ENCODE measurements around the gene ATRNL1.
"Not testable (repeated sequence)": the region's sequence is repeated elsewhere in the genome, so short reads cannot be mapped to it uniquely, and the experiment has no call there.

ATRNL1 gene

GRCh38 chr10:115222039-115222438 lies 128.9 kb downstream of the ATRNL1 start:
- H4K5ac ChIP-seq (ENCODE audit: low read length) = no peak overlapping the region
- H3K79me2 ChIP-seq (ENCODE audit: control insufficient read depth, insufficient read depth, low read length) = no peaks in the 10 kb centered on the region
- H3K4me2 ChIP-seq (ENCODE audit: low read length) = no peak overlapping the region
- H2BK5ac ChIP-seq (ENCODE audit: low read length) = no peak overlapping the region
- H3K18ac ChIP-seq (ENCODE audit: low read length) = no peak overlapping the region
- H3K36me3 ChIP-seq (ENCODE audit: control insufficient read depth, insufficient read depth, low read length) = no peaks in the 10 kb centered on the region
- no peaks in the 10 kb centered on the region for H3K4me1 ChIP-seq (ENCODE audit: control insufficient read depth, low read depth, low read length)
- no peak overlapping the region for H3K56ac ChIP-seq (ENCODE audit: low read length)
- H3K27me3 ChIP-seq (ENCODE audit: insufficient read depth, low read length, poor library complexity) = no peaks in the 10 kb centered on the region
- no peak overlapping the region for H2AK5ac ChIP-seq (ENCODE audit: low read length)
- H3K4ac ChIP-seq (ENCODE audit: low read depth, low read length) = no peak overlapping the region
- DNase-seq = no peak
- no peak overlapping the region for H3K9ac ChIP-seq (ENCODE audit: low read length)
- no peak overlapping the region for H2BK120ac ChIP-seq (ENCODE audit: low read depth, low read length)
- H4K8ac ChIP-seq (ENCODE audit: low read depth, low read length) = no peak overlapping the region
- H3K79me1 ChIP-seq (ENCODE audit: low read length) = no peaks in the 10 kb centered on the region
- H3K23ac ChIP-seq (ENCODE audit: low read length) = no peak overlapping the region
- no peak overlapping the region for H3K4me3 ChIP-seq (ENCODE audit: low read length)
- no peak overlapping the region for H3K27ac ChIP-seq (ENCODE audit: low read depth, low read length)
- no peak overlapping the region for H2BK15ac ChIP-seq (replicated peaks; ENCODE audit: low read depth)

GRCh38 chr10:115239761-115240160 lies 146.6 kb downstream of the ATRNL1 start:
- WGBS (ENCODE audit: extremely low coverage, insufficient coverage, low lambda C conversion rate) = no CpG with 5 or more reads among the region's 2 CpGs

GRCh38 chr10:115250784-115251183 lies 157.6 kb downstream of the ATRNL1 start:
- Histone ChIP-seq H3K79me1 (ENCODE audit: low read length) (no peaks in the 10 kb centered on the region), H3K9ac (ENCODE audit: low read length) (no peak overlapping the region), H3K56ac (ENCODE audit: low read length) (no peak overlapping the region), H3K18ac (ENCODE audit: low read length) (no peak overlapping the region), H3K4me3 (ENCODE audit: low read length) (no peak overlapping the region), H4K8ac (ENCODE audit: low read depth, low read length) (no peak overlapping the region), H4K5ac (ENCODE audit: low read length) (no peak overlapping the region), H3K27ac (ENCODE audit: low read depth, low read length) (no peak overlapping the region), H2BK15ac (replicated peaks; ENCODE audit: low read depth) (no peak overlapping the region), H2BK5ac (ENCODE audit: low read length) (no peak overlapping the region), H3K36me3 (ENCODE audit: control insufficient read depth, insufficient read depth, low read length) (no peaks in the 10 kb centered on the region), H3K4me1 (ENCODE audit: control insufficient read depth, low read depth, low read length) (no peaks in the 10 kb centered on the region), H3K4me2 (ENCODE audit: low read length) (no peak overlapping the region), H3K79me2 (ENCODE audit: control insufficient read depth, insufficient read depth, low read length) (no peaks in the 10 kb centered on the region), H2BK120ac (ENCODE audit: low read depth, low read length) (no peak overlapping the region), H3K4ac (ENCODE audit: low read depth, low read length) (no peak overlapping the region), H3K27me3 (ENCODE audit: insufficient read depth, low read length, poor library complexity) (no peaks in the 10 kb centered on the region), H3K23ac (ENCODE audit: low read length) (no peak overlapping the region), H2AK5ac (ENCODE audit: low read length) (no peak overlapping the region)
- no peak for DNase-seq
- no CpG with 5 or more reads among the region's 3 CpGs for WGBS (ENCODE audit: extremely low coverage, insufficient coverage, low lambda C conversion rate)

More at GRCh38 chr10:115239761-115240160, 146.6 kb downstream of the ATRNL1 start:
- Histone ChIP-seq H3K56ac (ENCODE audit: low read length) (no peak overlapping the region), H2BK5ac (ENCODE audit: low read length) (no peak overlapping the region), H3K27me3 (ENCODE audit: insufficient read depth, low read length, poor library complexity) (no peaks in the 10 kb centered on the region), H3K36me3 (ENCODE audit: control insufficient read depth, insufficient read depth, low read length) (no peaks in the 10 kb centered on the region), H3K79me1 (ENCODE audit: low read length) (no peaks in the 10 kb centered on the region), H3K79me2 (ENCODE audit: control insufficient read depth, insufficient read depth, low read length) (no peaks in the 10 kb centered on the region), H3K4me2 (ENCODE audit: low read length) (no peak overlapping the region), H4K5ac (ENCODE audit: low read length) (no peak overlapping the region), H3K18ac (ENCODE audit: low read length) (no peak overlapping the region), H3K4me3 (ENCODE audit: low read length) (no peak overlapping the region), H2AK5ac (ENCODE audit: low read length) (no peak overlapping the region), H3K4ac (ENCODE audit: low read depth, low read length) (no peak overlapping the region), H2BK120ac (ENCODE audit: low read depth, low read length) (no peak overlapping the region), H3K23ac (ENCODE audit: low read length) (no peak overlapping the region), H3K9ac (ENCODE audit: low read length) (no peak overlapping the region), H3K4me1 (ENCODE audit: control insufficient read depth, low read depth, low read length) (no peaks in the 10 kb centered on the region), H4K8ac (ENCODE audit: low read depth, low read length) (no peak overlapping the region), H3K27ac (ENCODE audit: low read depth, low read length) (no peak overlapping the region), H2BK15ac (replicated peaks; ENCODE audit: low read depth) (no peak overlapping the region)
- DNase-seq = no peak

- H3K79me2 ChIP-seq (ENCODE audit: control insufficient read depth, insufficient read depth, low read length); H4K5ac ChIP-seq (ENCODE audit: low read length); H3K36me3 ChIP-seq (ENCODE audit: control insufficient read depth, insufficient read depth, low read length); H3K4ac ChIP-seq (ENCODE audit: low read depth, low read length); H3K56ac ChIP-seq (ENCODE audit: low read length); H3K23ac ChIP-seq (ENCODE audit: low read length); H2BK5ac ChIP-seq (ENCODE audit: low read length); H3K27me3 ChIP-seq (ENCODE audit: insufficient read depth, low read length, poor library complexity); H3K79me1 ChIP-seq (ENCODE audit: low read length); H3K4me1 ChIP-seq (ENCODE audit: control insufficient read depth, low read depth, low read length); H3K4me2 ChIP-seq (ENCODE audit: low read length); H3K4me3 ChIP-seq (ENCODE audit: low read length); H4K8ac ChIP-seq (ENCODE audit: low read depth, low read length); DNase-seq; H3K18ac ChIP-seq (ENCODE audit: low read length); H2AK5ac ChIP-seq (ENCODE audit: low read length); H2BK15ac ChIP-seq (replicated peaks; ENCODE audit: low read depth); H3K27ac ChIP-seq (ENCODE audit: low read depth, low read length); H3K9ac ChIP-seq (ENCODE audit: low read length); H2BK120ac ChIP-seq (ENCODE audit: low read depth, low read length): not testable (repeated sequence)
- no CpG with 5 or more reads among the region's 1 CpG for WGBS (ENCODE audit: extremely low coverage, insufficient coverage, low lambda C conversion rate)
These were observed 160.6 kb downstream of the ATRNL1 start for GRCh38 chr10:115253765-115254164.

- Histone ChIP-seq H3K4me1 (ENCODE audit: control insufficient read depth, low read depth, low read length) (no peaks in the 10 kb centered on the region), H3K56ac (ENCODE audit: low read length) (no peak overlapping the region), H3K9ac (ENCODE audit: low read length) (no peak overlapping the region), H4K5ac (ENCODE audit: low read length) (no peak overlapping the region), H3K4me3 (ENCODE audit: low read length) (no peak overlapping the region), H3K27ac (ENCODE audit: low read depth, low read length) (no peak overlapping the region), H2AK5ac (ENCODE audit: low read length) (no peak overlapping the region), H3K27me3 (ENCODE audit: insufficient read depth, low read length, poor library complexity) (no peaks in the 10 kb centered on the region), H4K8ac (ENCODE audit: low read depth, low read length) (no peak overlapping the region), H2BK15ac (replicated peaks; ENCODE audit: low read depth) (no peak overlapping the region), H2BK5ac (ENCODE audit: low read length) (no peak overlapping the region), H3K23ac (ENCODE audit: low read length) (no peak overlapping the region), H3K79me2 (ENCODE audit: control insufficient read depth, insufficient read depth, low read length) (no peaks in the 10 kb centered on the region), H3K4me2 (ENCODE audit: low read length) (no peak overlapping the region), H3K4ac (ENCODE audit: low read depth, low read length) (no peak overlapping the region), H2BK120ac (ENCODE audit: low read depth, low read length) (no peak overlapping the region), H3K36me3 (ENCODE audit: control insufficient read depth, insufficient read depth, low read length) (no peaks in the 10 kb centered on the region), H3K18ac (ENCODE audit: low read length) (no peak overlapping the region), H3K79me1 (ENCODE audit: low read length) (no peaks in the 10 kb centered on the region)
- no CpG with 5 or more reads among the region's 3 CpGs for WGBS (ENCODE audit: extremely low coverage, insufficient coverage, low lambda C conversion rate)
- DNase-seq = no peak
These were observed 179.3 kb downstream of the ATRNL1 start for GRCh38 chr10:115272482-115272881.

GRCh38 chr10:115278294-115278693 lies 185.1 kb downstream of the ATRNL1 start:
- DNase-seq = no peak
- no CpG with 5 or more reads among the region's 2 CpGs for WGBS (ENCODE audit: extremely low coverage, insufficient coverage, low lambda C conversion rate)
- no peak overlapping the region for H3K18ac ChIP-seq (ENCODE audit: low read length)

More at GRCh38 chr10:115278294-115278693, 185.1 kb downstream of the ATRNL1 start:
- H3K27ac ChIP-seq (ENCODE audit: low read depth, low read length) = no peak overlapping the region
- H3K4ac ChIP-seq (ENCODE audit: low read depth, low read length) = no peak overlapping the region
- no peak overlapping the region for H4K5ac ChIP-seq (ENCODE audit: low read length)
- H3K4me3 ChIP-seq (ENCODE audit: low read length) = no peak overlapping the region
- H3K23ac ChIP-seq (ENCODE audit: low read length) = no peak overlapping the region
- no peak overlapping the region for H2BK120ac ChIP-seq (ENCODE audit: low read depth, low read length)
- H3K4me2 ChIP-seq (ENCODE audit: low read length) = no peak overlapping the region
- no peaks in the 10 kb centered on the region for H3K36me3 ChIP-seq (ENCODE audit: control insufficient read depth, insufficient read depth, low read length)
- H2BK15ac ChIP-seq (replicated peaks; ENCODE audit: low read depth) = no peak overlapping the region
- H3K56ac ChIP-seq (ENCODE audit: low read length) = no peak overlapping the region
- H2AK5ac ChIP-seq (ENCODE audit: low read length) = no peak overlapping the region
- no peaks in the 10 kb centered on the region for H3K27me3 ChIP-seq (ENCODE audit: insufficient read depth, low read length, poor library complexity)
- no peaks in the 10 kb centered on the region for H3K79me2 ChIP-seq (ENCODE audit: control insufficient read depth, insufficient read depth, low read length)
- H3K9ac ChIP-seq (ENCODE audit: low read length) = no peak overlapping the region
- H3K4me1 ChIP-seq (ENCODE audit: control insufficient read depth, low read depth, low read length) = no peaks in the 10 kb centered on the region
- H2BK5ac ChIP-seq (ENCODE audit: low read length) = no peak overlapping the region
- H4K8ac ChIP-seq (ENCODE audit: low read depth, low read length) = no peak overlapping the region
- H3K79me1 ChIP-seq (ENCODE audit: low read length) = no peaks in the 10 kb centered on the region

Data from mesendoderm (in vitro differentiated cells).